NCI-H1105 (cell line): ENCODE results near the gene TAF15.
A peak's percentile ranks its signal among the peaks of the same experiment; 100 is the strongest.

ENCODE experiments used
- DNase-seq: peaks from one replicate; lab custom pipeline; 2025; lab: John Stamatoyannopoulos, UW

TAF15 gene

GRCh38 chr17:35872196-35872980 is 63.1 kb downstream of the TAF15 start:
- DNase-seq: no peak

- no peak for DNase-seq
Observed at GRCh38 chr17:35875072-35875799, 66.0 kb downstream of the TAF15 start.

- DNase-seq: no peak
Observed at GRCh38 chr17:35875800-35876139, 66.5 kb downstream of the TAF15 start.

GRCh38 chr17:35876534-35876933 is 67.2 kb downstream of the TAF15 start:
- no peak for DNase-seq

- DNase-seq: no peak
Observed at GRCh38 chr17:35877345-35878029, 68.2 kb downstream of the TAF15 start.

- DNase-seq: no peak
Observed at GRCh38 chr17:35878361-35878760, 69.1 kb downstream of the TAF15 start.

- no peak for DNase-seq
Observed at GRCh38 chr17:35879773-35880654, 70.7 kb downstream of the TAF15 start, which contains the start of gene CCL5. Gene CCL5 (minus strand): TSS chr17:35880360.

- no peak for DNase-seq
Observed at GRCh38 chr17:35889241-35889640, 80.0 kb downstream of the TAF15 start.

GRCh38 chr17:35889818-35890773 is 80.8 kb downstream of the TAF15 start:
- peak; percentile 58 for DNase-seq

- DNase-seq: peak; percentile 5
Observed at GRCh38 chr17:35890774-35891155, 81.5 kb downstream of the TAF15 start.

GRCh38 chr17:35891269-35891668 is 82.0 kb downstream of the TAF15 start:
- no peak for DNase-seq

GRCh38 chr17:35892091-35893035 is 83.1 kb downstream of the TAF15 start:
- DNase-seq: no peak

- no peak for DNase-seq
Observed at GRCh38 chr17:35893751-35894150, 84.5 kb downstream of the TAF15 start.

- DNase-seq: no peak
Observed at GRCh38 chr17:35894206-35894605, 84.9 kb downstream of the TAF15 start.

- no peak for DNase-seq
Observed at GRCh38 chr17:35895636-35896587, 86.6 kb downstream of the TAF15 start.
